GM21526 (cell line): ENCODE data around the gene ESYT3.
"Not testable (repeated sequence)": the region's sequence is repeated elsewhere in the genome, so short reads cannot be mapped to it uniquely, and the experiment has no call there.

ENCODE experiments used
- ATAC-seq: cut with Tn5 transposase; IDR thresholded peaks from one replicate; pipeline ENCODE4 v1.9.1; 2021; ENCODE audit warnings: moderate library complexity; ENCODE audit not compliant: unreplicated experiment, low FRiP score

The ESYT3 gene

DNA sequence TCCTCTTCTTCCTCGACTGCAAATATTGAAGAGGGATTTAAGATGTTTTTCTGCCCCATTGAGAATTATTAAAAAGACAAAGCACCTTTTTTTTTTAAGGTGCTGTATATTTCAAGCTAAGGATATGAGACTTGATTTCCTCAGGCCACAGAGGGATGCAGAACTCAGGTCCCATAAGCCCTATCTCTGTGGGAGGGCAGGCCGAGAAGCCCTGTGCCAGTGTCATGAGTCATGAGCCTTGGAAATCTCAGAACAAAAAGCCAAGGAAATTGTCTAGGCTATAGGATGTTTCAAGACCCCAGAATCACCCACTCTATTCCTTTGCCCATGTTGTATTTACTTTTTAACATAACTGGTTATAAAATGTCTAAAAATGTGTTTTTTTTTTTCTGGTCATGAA is 7.3 kb downstream of the ESYT3 start:
- no peak for ATAC-seq

DNA sequence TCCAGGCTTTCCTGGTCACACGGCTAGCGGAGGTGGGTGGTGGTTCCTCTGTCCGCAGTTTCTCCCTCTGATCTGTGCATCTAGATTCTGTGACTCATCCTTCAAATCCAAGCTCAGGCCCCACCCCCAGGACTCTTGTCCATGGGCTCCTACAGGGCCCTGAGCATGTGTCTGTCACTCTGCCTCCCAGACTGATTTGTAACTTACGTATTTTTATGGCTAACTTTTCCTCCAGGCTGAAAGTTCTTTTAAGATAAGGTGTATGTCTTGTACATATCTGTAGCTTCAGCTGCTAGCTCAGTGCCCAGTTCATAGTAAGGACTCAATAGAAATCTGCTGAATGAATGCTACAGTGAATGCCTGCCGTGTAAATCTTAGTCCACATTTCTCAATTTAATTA is 8.0 kb downstream of the ESYT3 start:
- ATAC-seq, result no peak

DNA sequence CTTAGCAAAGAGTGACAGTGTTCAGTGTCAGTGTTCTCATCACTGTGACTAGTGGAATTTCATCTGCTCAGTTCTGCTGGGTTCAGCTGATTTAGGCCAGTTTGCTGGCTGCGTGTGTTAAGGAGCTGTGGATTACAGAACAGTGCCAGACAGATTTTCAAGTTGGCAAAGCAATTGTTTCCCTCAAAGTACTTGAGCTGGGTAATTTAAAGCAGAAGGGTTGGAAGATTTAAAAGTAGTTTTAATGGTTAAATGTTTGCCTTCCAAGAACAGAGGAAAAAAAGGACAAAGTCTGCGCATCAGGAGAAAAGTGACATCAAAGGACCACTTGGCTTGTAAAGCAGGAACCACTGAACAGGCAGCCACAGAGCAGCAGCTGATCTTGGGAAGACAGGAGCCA is 8.7 kb downstream of the ESYT3 start:
- ATAC-seq, result no peak

DNA sequence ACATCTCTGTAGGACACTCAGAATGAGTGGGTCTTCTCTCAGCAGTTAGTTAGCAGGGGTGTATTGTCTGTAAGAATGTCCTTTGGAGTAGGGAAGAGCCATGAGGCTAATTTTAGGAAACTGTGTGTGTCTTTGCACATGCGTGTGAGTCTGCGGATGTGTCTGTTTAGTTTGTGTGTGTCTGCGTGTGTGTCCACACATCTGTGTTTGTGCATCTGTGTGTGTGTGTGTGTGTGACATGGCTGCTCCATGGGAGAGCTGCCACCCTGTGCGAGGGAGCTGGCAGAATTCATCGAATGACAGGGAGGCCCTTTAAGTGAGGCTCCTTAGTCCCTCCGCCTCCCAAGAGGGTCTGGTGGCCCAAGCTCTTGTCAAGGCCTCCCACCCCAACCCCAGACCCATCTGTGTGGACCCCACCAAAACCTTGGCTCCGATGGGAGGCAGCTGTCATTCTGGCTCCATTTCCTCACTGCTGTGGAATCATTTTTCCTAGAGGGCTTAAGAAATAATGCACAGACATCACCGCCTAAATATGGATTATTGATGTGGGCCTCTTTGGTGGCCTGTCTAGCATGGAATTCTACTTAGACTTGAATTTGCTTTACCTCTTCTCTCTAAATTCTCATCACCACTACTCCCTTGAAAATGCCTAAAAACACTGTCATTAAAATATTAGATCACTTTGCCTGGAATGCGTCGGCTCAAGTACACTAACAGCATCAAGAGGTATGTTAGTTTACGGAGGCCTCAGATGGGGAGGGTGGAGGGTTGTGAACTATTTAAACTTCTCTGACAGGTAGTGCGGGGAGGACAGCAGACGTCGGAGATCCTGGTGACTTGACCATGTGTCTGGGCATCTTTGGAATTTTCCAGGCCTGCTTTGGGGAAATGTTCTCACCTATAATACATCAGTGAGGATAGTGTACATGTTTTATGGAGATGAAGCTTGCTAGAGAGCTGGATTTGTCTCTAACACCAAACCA is 9.4 kb downstream of the ESYT3 start:
- no peak for ATAC-seq

DNA sequence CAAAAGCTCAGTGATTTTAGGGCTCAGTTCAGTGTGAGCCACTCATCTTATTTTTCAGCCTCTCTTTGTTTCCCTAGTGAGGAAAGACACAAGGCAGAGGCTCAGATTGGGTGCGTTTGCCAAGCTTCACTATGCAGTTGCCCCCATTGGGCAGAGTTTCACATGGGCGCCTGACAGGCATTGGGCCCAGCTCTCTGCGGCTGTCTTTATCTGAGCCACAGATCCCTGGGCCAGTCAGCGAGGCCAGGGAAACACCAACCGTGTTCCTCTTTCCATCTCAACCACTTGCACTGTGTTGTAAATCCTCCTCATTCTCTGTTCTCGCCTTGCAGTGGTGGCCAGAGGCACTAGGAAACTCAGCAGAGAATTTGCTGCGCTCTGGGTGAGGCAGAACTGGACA is 10.8 kb downstream of the ESYT3 start:
- ATAC-seq, result no peak

DNA sequence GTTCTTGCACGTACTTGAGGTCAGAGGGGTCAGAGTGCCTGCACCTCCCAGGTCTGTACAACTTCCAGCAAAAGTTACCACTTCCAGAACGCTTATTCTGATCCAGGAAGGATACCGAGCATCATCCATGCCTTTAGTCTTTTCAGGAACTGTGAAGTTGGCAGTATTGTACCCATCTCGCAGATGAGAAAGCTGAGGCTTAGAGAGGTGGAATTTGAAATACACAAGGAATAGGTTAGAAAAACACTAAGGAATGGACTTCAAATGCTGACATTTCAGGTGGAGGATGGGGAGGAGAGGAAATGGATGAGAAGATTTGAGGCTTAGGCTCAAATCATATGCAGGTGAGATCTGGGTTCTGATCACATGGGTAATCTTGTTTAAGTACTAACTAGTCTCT is 11.2 kb downstream of the ESYT3 start:
- no peak for ATAC-seq

DNA sequence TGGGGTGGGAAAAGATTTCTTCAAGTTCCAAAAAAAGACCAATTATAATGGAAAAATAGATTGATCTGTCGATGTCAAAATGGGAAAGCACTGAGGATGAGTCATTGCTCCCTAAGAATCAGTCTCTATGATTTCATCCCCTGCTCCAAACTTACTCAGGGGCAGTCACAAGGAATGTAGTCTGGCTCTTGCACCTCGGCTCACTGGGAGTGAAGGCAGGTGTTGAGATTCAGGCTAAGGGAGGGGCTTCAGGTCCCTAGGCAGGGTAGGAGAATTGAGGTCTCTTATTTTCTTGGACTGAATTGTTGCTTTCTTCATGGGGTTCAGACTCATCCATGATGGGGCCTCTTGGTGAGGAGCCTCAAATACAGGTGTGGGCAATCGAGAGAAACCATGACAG is 14.2 kb downstream of the ESYT3 start:
- no peak for ATAC-seq

DNA sequence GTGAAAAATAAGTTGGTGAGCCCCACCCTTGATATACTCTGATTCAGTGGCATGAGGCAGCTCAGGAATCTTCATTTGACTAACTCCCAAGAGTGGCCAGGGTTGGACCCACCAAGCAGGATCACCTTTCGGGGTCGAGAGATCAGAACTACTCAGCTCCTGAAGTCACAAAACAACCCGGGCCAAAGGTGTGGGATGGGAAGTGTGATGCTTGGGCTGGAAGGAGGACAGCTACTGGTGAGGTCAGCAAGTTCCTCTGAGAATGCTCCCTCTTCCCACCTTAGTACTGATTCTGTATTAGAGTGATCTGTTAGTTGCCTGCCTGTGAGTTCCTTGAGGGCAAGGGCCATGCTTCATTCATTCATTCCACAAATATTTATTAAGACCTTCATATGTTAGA is 15.1 kb downstream of the ESYT3 start:
- no peak for ATAC-seq

DNA sequence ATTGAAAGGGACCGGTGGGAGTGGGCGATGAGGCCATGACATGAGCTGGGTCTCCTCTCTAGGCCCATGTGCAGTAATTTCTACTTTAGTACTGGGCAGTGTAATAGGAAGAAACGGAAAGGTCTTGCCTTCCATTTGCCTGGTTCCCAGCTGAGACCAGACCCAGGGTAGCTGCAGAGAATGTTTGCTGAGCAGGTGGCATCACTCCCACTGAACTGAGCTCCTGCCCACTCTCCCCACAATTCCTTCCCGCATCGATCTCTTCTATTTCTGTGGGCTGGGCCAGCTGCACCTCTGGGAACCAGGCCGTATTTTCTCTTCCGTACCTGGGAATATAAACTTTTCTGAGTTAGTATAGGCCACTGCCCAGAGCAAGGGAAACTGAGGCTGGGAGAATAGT is 15.8 kb downstream of the ESYT3 start:
- no peak for ATAC-seq

DNA sequence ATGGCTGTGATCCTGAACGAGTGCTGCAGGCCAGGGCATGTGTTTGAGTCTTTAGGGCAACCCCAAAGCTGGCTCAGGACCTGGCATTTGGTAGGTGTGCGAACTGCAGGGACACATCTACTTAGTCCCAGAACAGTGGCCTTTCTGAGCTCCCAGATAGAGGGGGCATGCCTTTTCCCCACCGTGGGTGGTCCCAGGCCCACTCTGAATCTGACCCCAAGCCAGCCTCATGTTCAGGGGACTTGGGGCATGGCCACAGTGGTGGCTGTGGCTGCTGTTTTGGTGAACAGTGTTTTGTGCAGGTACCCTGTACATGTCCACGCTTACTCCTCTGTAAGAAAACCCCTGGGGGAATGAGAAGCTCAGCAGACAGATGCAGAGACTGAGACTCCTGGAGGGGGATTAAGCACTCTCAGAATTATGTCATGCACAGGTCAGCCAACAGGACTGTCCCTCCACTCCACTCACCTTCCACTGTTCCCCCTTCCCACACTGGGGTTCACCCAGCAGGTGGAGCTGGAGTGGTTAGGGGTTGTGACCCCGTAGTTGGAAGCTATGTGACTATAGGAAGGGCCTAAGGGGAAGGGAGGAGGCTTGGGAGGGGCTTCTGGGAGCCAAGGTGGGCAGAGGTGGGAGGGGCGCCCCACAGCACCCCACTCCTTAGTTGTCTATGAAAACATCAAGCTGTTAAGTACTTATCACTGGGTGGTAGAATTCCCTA is 16.4 kb downstream of the ESYT3 start:
- no peak for ATAC-seq

DNA sequence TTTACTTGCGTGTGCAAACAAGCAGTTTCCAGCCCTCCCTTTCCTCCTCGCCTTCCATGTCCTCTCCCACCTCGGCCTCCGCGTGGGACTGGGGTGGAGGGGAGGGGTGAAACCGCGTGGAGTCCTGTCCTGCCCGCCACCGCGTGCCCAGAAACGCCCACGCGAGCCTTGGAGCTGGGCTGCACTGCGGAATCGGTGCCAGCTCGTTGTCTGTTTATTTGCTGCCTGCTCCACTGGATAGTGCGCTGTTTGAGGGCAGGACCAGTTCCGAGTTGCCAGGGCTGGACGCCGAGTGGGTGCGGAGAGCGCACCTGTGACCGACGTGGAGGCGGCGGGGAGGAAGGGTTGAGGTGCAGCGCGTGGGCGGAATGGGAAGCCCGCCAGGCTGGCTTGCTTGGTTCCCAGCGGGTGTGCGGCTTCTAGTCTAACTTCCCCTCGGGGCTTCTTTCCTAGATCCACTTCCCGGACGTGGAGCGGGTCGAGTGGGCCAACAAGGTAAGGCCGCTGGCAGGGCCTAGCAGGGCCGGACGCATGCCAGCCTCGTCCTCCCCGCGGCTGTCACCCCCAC is 17.3 kb downstream of the ESYT3 start:
- ATAC-seq, result no peak

DNA sequence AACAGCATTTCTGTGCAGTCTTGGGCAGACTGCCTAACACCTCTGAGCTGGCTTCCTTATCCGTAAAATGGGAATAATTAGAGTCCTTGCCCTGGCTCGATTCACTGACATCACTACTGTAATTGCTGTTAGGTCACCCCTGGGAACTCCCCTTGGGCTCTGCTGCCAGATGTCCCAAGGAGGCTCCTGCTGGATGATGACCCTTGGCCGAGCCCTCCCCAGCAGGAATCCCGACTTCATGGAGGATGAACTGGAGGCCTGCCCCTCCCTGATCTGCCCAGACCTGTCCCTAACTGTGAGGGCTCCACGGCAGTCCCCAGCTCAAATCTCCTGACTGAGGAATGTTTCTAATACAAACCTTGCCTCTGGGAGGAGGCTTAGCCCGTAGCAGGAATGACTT is 18.0 kb downstream of the ESYT3 start:
- ATAC-seq, result no peak

DNA sequence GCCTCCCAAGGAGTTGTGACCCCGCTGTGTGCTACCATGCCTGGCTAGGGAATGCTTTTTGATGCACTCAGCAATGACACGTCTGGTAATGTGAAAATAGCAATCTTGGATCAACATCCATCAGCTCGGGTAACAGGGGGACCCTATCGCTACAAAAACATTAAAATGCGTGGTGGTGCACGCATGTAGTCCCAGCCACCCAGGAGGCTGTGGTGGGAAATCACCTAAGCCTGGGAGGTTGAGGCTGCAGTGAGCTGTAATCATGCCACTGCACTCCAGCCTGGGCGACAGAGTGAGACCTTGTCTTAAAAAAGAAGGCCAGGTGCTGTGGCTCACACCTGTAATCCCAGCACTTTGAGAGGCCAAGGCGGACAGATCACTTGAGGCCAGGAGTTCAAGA is 19.5 kb downstream of the ESYT3 start:
- ATAC-seq, result not testable (repeated sequence)

DNA sequence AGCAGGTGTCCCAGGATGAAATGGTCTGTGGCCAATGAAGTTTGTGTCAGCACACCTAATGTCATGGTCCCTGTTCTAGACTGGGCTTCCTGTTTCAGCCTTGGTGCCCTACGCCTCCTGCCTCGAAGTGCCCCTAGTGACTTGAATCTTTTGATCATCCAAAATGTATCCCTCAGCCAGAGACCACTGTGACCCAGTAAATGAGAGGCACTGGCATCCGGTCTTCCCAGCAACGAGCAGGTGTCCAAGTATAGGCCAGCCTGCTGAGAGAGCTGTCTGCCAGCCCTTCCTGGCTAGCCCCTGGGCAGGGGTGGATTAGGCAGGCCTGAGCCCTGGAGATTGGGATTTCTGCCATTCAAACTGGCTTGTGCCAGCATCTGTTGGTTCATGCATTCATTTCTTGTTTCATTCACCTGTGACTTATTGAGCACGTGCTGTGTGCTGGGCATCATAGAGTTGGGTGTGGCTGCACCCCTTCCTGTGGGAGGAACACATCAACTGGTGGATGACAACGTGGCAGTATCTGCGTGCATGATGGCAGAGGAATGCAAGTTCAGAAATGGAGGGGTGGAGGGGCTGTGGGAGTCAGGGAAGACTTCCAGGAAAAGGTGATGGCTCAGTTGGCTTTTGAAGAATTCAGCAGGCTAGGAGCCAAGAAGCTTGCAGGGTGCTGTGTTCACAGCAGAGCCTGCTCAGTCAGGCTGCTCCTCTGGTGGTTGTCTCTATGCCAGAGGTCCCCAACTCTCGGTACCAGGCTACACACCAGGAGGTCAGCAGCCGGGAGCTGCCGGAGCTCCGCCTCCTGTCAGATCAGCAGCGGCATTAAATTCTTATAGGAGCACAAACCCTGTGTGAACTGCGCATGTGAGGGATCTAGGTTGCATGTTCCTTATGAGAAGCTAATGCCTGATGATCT is 21.6 kb downstream of the ESYT3 start:
- ATAC-seq, result no peak

DNA sequence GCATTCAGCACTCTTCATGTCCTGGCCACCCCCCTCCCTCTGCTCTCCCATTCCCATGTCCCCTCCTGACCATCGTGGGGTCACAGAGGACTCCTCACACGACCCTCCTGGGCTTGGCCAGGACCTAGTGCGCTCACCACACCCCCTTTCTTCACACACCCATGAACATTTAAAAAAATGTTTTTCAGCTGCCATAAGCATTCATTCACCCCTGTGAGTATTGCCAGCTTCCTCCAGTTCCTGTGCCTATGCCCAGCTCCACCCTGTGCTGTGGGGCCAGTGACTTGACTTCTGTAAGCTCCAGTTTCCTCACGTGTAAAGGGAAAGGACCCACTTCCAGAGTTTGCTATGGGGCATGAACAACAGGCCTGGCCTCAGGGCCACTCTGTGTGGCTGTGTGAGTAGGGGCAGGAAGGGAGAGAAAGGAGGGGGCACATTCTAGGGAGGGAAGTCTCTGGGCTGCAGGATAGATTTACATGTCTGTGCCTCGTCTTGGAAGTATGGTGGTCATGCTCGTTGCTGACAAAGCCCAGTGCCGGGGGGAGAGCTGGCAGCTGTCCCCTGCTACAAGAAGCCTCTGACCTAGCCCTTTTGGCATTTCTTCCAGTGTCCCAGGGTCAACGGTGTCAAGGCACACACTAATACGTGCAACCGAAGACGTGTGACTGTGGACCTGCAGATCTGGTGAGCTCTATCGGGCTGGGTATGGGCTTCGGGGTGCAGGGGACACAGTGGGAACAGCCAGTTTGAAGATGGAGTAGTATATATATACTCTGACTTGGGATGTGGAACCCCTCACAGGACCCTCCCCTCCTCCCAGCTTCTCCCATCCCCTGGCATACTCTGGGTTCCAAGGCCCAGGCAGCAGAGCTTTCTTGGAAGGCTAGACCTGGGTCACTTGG is 22.8 kb downstream of the ESYT3 start:
- ATAC-seq, result no peak

DNA sequence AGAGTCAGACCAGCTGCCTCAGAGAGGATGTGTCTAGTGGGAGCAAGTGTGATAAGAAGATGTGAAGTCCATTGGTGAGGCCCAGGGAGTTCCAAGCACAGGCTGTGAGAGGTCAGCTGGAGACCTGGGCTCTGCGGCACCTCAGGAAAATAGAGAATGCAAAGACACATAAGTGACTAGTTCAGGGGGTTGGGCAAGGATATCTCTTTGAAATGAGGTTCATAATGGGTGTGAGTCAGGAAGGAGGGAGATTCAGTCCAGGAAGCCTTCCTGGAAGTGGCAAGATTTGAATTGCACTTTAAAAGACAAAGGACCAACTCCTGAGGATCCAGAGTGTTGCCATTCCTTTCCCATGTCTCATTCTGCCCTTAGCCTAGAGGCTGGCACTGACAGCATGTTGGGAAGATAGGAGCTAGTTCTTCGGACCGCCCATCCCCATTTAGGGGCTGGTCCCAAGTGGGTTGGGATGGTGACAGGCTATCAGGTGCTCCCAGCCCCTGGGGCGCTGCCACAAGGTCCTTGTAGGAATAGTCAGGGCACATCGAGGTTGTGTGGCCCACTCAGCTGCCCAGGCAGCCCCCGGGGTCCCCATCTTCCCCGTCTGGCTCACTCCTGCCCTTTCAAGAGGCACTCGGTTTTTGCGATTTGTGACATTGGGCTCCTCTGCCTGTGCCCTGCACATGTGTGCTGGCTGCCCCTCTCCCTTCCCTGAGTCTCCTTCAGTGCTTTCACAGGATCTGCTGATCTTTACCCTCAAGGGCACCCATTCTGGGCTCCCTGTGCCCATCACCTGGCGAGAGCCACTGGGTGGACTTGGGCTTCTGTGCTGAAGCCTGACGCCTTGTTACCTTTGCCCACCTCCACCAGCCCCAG is 23.7 kb downstream of the ESYT3 start:
- no peak for ATAC-seq

DNA sequence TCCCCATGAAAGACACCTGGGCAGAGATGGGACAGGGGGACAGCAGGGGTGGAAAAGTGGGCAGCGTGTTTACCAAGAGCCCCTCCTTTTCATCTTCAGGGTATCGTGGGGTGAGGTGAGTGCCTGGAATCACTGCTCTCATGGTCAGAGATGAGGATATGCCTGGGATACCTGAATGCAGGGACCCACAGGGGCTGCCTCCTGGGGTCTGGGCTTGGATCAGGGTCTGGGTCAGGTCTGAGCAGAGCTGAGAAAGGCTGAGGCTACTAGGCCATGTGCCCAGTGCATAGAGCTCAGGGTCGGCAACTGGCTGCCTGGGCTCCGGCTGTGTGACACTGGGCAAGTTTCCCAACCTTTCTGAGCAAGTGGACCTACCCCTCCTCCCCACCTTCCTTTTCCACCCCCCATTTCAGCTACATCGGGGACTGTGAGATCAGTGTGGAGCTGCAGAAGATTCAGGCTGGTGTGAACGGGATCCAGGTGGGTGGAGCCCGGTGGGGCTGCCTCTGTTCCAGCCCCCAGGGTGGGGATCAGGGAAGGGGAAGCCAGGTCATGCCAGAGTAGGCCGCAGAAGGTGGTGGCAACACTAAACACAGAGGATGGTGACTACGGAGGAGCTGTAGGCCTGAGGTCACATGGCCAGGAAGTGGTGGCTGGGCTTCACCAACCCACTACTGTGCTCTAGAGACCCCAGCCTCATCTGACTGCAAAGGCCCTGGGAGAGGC is 24.5 kb downstream of the ESYT3 start:
- ATAC-seq, result no peak
